Urinary bladder (tissue), 4 donors: ENCODE data around the gene ITGA8. TPM values are rescaled to one million over a fixed set of nuclear protein-coding genes. Genes with fewer than 3 reads are reported as not detected.

Source experiments
- DNase-seq: peaks from one replicate; pipeline ENCODE4 v3.0.0-alpha.2; 2015; ENCODE audit errors: extremely low spot score
- H3K27ac ChIP-seq: one replicate; pipeline ENCODE4 v1.5.1; 2013; ENCODE audit warnings: low read depth, mild to moderate bottlenecking, moderate library complexity
- H3K36me3 ChIP-seq: one replicate; pipeline ENCODE4 v1.6.1; 2013; ENCODE audit warnings: mild to moderate bottlenecking, moderate library complexity; ENCODE audit not compliant: insufficient read depth
- H3K4me1 ChIP-seq: one replicate; pipeline ENCODE4 v1.6.1; 2013; ENCODE audit warnings: mild to moderate bottlenecking, moderate library complexity; ENCODE audit not compliant: insufficient read depth
- H3K4me3 ChIP-seq: one replicate; pipeline ENCODE4 v1.5.1; 2013; ENCODE audit warnings: low read depth, low read length
- WGBS: extraction: QIAGEN DNeasy Blood & Tissue Kit; methylation state at CpG from one replicate; pipeline ENCODE4 v1.1.7; 2013; 5-methylcytosine and 5-hydroxymethylcytosine counted together
- polyA plus RNA-seq: library from polyadenylated mRNA; stranded (reverse); fragments of 200-250 nt; gene quantifications from one replicate; pipeline ENCODE4 v1.2.3, GENCODE V29; 2013
- total RNA-seq: library from RNA; depleted of rRNA; stranded (reverse); fragments of >200 nt; gene quantifications from one replicate; pipeline ENCODE4 v1.2.3, GENCODE V29; 2014
- donor health status: healthy with polysubstance abuse.
- donor health status: healthy.

The ITGA8 gene
- total and polyA plus RNA-seq, 2 donors: 34.0 to 62.2 TPM

- no peak for DNase-seq
Measured at GRCh38 chr10:15695852-15696251, 23.9 kb downstream of the ITGA8 start.

GRCh38 chr10:15690031-15690430 is 29.7 kb downstream of the ITGA8 start:
- Histone ChIP-seq H3K4me1 (no peaks in the 10 kb centered on the region), H3K36me3 (no peaks in the 10 kb centered on the region), H3K27ac (no peak overlapping the region), H3K4me3 (no peak overlapping the region)
- WGBS: 83% methylated on average over 5 of the region's 5 CpGs
- no peak for DNase-seq

More at GRCh38 chr10:15695852-15696251, 23.9 kb downstream of the ITGA8 start:
- H3K36me3 ChIP-seq: no peaks in the 10 kb centered on the region
- 72% methylated on average over 12 of the region's 12 CpGs for WGBS
- no peak overlapping the region for H3K4me3 ChIP-seq
- no peaks in the 10 kb centered on the region for H3K4me1 ChIP-seq
- no peak overlapping the region for H3K27ac ChIP-seq

DNA sequence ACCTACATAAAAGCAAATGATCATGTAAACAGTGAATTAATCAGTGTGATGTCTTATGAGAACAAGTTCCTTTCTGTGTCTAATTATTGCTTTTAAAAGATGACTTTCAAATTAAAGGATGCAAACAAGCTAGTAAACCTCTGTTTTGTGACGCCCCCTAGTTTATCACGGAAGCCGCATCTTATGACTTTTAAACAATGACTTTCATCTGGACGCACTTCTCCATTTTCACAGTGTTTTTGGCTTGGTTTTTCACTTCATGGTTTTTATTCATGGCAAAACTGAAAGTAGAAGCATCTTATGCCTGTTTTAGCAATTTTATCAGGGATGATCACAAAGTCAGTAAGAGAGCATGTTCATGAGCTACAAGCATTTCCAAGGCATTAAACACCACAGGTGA is 35.0 kb downstream of the ITGA8 start:
- H3K4me1 ChIP-seq: no peaks in the 10 kb centered on the region

GRCh38 chr10:15681076-15681475 is 38.6 kb downstream of the ITGA8 start:
- Histone ChIP-seq H3K27ac (no peak overlapping the region), H3K4me1 (no peaks in the 10 kb centered on the region), H3K4me3 (no peak overlapping the region), H3K36me3 (no peaks in the 10 kb centered on the region)
- DNase-seq: no peak
- WGBS: 82% methylated on average over 4 of the region's 4 CpGs

More for the DNA sequence above, 35.0 kb downstream of the ITGA8 start:
- WGBS: 59% methylated on average over 4 of the region's 4 CpGs
- DNase-seq: no peak
- H3K27ac ChIP-seq: no peak overlapping the region
- no peaks in the 10 kb centered on the region for H3K36me3 ChIP-seq
- no peak overlapping the region for H3K4me3 ChIP-seq

- no peak for DNase-seq
- no peaks in the 10 kb centered on the region for H3K4me1 ChIP-seq
- no peak overlapping the region for H3K27ac ChIP-seq
- H3K36me3 ChIP-seq: no peaks in the 10 kb centered on the region
- 62% methylated on average over 3 of the region's 3 CpGs for WGBS
- H3K4me3 ChIP-seq: no peak overlapping the region
Measured at GRCh38 chr10:15678851-15679250, 40.9 kb downstream of the ITGA8 start.

DNA sequence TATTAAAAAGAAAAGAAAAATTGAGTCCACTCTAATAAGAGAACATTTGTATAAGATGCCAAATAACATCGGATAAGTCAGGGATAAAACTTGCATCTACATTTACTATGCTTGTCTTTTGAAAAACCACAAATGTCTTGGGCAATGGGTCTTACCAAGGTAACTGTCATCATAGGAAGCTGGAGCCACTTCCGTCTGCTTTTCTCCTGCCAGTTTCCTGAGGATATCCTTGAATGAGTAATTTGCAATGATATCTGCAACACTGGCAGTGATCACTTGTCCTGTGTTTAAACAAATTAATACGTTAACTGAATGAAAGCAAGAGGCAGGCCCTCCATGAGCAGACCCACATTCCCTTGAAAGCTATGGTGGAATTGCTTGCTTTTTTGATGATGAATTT is 47.3 kb downstream of the ITGA8 start:
- DNase-seq: no peak
- WGBS: 86% methylated on average over 3 of the region's 3 CpGs
- no peak overlapping the region for H3K4me3 ChIP-seq
- no peak overlapping the region for H3K27ac ChIP-seq
- H3K36me3 ChIP-seq: peaks cover 3% of the 10 kb centered on the region
- no peaks in the 10 kb centered on the region for H3K4me1 ChIP-seq

- no peaks in the 10 kb centered on the region for H3K4me1 ChIP-seq
- H3K36me3 ChIP-seq: peaks cover 3% of the 10 kb centered on the region
- no peak overlapping the region for H3K27ac ChIP-seq
- no peak overlapping the region for H3K4me3 ChIP-seq
- 89% methylated on average over 5 of the region's 5 CpGs for WGBS
- no peak for DNase-seq
Measured at GRCh38 chr10:15670880-15671279, 48.8 kb downstream of the ITGA8 start.

DNA sequence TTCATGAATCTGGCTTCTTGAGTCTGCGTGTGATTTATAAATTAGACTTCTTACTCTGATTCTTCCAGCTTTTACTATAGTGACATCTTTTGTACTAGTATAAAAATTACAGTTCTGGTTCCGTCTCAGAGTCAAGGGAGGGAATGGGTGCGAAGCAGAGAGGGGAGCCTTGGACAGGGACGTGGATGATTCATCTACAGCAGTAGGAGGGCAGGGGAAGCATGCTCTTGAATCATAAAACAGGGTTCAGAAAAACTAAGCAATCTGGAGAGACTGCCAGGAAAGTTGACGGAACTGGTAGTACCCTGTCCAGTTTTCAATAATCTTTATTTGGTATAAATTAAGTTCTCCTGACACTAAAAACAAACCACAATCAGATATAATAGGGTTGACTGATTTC is 58.1 kb downstream of the ITGA8 start:
- H3K36me3 ChIP-seq: peaks cover 2% of the 10 kb centered on the region
- H3K4me1 ChIP-seq: no peaks in the 10 kb centered on the region
- H3K27ac ChIP-seq: no peak overlapping the region
- no peak overlapping the region for H3K4me3 ChIP-seq
- WGBS: 73% methylated on average over 5 of the region's 5 CpGs
- DNase-seq: no peak

GRCh38 chr10:15660990-15661389 is 58.7 kb downstream of the ITGA8 start:
- no peak for DNase-seq
- peaks cover 2% of the 10 kb centered on the region for H3K36me3 ChIP-seq
- no peak overlapping the region for H3K4me3 ChIP-seq
- H3K4me1 ChIP-seq: no peaks in the 10 kb centered on the region
- WGBS: 67% methylated on average over 5 of the region's 5 CpGs
- no peak overlapping the region for H3K27ac ChIP-seq

DNA sequence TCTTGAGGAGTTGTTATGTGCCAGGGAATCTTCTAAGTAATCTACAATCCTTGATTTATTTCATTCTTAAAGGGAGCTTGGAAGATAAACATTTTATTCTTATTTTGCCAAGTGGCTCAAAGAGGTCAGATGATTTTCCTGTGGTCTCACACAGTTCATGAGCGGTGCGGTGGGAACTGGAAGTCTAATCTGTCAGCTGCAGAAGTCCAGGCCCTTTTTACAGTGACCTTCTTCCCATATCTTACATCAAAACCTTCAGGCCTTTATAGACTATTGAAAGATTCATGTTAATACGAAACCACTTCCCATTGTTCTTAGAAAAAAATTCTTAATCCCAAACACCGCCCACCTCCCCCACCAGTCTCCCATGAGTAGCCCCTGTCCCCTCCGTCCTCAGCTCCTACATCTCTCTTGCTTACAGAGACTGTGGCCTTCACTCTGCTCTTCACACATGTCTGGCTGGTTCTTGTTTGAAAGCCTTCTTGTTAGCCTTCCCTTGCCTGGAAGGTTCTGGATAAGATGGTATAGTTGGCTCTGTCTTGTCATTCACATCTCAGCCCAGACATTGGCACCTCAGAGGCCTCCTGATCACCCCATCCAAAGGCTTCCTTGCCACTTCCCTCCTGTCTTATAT is 61.5 kb downstream of the ITGA8 start:
- H3K4me1 ChIP-seq: no peaks in the 10 kb centered on the region
- H3K36me3 ChIP-seq: peaks cover 2% of the 10 kb centered on the region
- H3K27ac ChIP-seq: peak overlapping the region; percentile 35
- H3K4me3 ChIP-seq: no peak overlapping the region
- no peak for DNase-seq
- 47% methylated on average over 5 of the region's 5 CpGs for WGBS

DNA sequence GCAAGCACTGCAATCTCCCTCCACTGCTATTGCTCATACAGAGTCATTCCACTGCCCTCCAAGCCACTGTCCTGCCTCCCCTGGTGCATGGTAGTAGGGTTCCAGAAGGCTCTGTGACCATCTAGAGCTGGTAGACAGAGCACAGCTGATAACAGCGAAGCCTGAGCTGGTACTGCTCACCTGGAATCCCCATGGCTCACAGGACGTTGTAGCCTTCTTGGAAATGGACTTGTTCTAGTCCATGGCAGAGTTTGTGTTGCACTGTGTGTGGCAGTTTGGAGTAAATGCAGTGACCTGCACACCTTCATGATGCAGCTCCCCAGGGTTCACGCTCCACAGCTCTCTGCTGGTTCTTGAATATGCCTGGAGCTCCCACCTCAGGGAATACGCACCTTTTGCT is 67.0 kb downstream of the ITGA8 start:
- Histone ChIP-seq H3K4me3 (no peak overlapping the region), H3K27ac (no peak overlapping the region), H3K4me1 (no peaks in the 10 kb centered on the region), H3K36me3 (peaks cover 1% of the 10 kb centered on the region)
- no peak for DNase-seq
- WGBS: 96% methylated on average over 4 of the region's 4 CpGs

GRCh38 chr10:15652117-15652516 is 67.6 kb downstream of the ITGA8 start:
- no peak for DNase-seq
- H3K4me3 ChIP-seq: no peak overlapping the region
- WGBS: 62% methylated on average over 7 of the region's 7 CpGs
- H3K27ac ChIP-seq: no peak overlapping the region
- H3K36me3 ChIP-seq: peaks cover 1% of the 10 kb centered on the region
- no peaks in the 10 kb centered on the region for H3K4me1 ChIP-seq

GRCh38 chr10:15651175-15651574 is 68.5 kb downstream of the ITGA8 start:
- WGBS: 51% methylated on average over 6 of the region's 6 CpGs
- H3K4me3 ChIP-seq: no peak overlapping the region
- H3K36me3 ChIP-seq: peaks cover 1% of the 10 kb centered on the region
- DNase-seq: no peak
- no peak overlapping the region for H3K27ac ChIP-seq
- H3K4me1 ChIP-seq: no peaks in the 10 kb centered on the region

DNA sequence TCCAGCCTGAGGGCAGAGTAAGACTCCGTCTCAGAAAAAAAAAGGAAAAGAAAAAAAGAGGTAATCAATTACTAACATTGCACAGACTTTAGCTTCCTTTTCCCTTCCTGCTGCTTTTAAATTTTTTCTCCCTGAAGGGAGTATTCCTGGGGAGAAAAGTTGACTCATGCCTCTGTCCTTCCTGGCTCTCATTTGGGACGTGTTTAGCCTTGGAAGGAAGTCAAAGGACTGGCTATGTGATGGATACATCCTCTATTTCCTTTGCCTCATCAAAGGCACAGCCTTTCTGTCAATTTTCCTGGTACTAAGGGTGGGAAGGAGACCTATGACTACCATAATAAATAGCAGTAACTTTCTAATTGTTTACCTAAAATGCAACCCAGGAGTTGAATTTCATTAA is 77.6 kb downstream of the ITGA8 start:
- 51% methylated on average over 2 of the region's 2 CpGs for whole genome bisulfite sequencing
- H3K27ac ChIP-seq: no peak overlapping the region
- DNase-seq: no peak
- H3K36me3 ChIP-seq: peaks cover 2% of the 10 kb centered on the region
- H3K4me3 ChIP-seq: no peak overlapping the region
- H3K4me1 ChIP-seq: no peaks in the 10 kb centered on the region
